K562 treated with DMSO at 1 percent for 48 hours (cell line): Measurements from ENCODE around the gene MCOLN3. TPM values are rescaled to one million over a fixed set of nuclear protein-coding genes. Genes with fewer than 3 reads are reported as not detected.

Experiments
- total RNA-seq: library from RNA; unstranded; fragments of 300-600 nt; gene quantifications from 2 replicates; pipeline ENCODE4 v1.2.3, GENCODE V29; 2022; ENCODE audit warnings: low replicate concordance; ENCODE audit errors: extremely low read depth

The MCOLN3 gene, protein sequence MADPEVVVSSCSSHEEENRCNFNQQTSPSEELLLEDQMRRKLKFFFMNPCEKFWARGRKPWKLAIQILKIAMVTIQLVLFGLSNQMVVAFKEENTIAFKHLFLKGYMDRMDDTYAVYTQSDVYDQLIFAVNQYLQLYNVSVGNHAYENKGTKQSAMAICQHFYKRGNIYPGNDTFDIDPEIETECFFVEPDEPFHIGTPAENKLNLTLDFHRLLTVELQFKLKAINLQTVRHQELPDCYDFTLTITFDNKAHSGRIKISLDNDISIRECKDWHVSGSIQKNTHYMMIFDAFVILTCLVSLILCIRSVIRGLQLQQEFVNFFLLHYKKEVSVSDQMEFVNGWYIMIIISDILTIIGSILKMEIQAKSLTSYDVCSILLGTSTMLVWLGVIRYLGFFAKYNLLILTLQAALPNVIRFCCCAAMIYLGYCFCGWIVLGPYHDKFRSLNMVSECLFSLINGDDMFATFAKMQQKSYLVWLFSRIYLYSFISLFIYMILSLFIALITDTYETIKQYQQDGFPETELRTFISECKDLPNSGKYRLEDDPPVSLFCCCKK
- not detected in 2 replicates for total RNA-seq

DNA sequence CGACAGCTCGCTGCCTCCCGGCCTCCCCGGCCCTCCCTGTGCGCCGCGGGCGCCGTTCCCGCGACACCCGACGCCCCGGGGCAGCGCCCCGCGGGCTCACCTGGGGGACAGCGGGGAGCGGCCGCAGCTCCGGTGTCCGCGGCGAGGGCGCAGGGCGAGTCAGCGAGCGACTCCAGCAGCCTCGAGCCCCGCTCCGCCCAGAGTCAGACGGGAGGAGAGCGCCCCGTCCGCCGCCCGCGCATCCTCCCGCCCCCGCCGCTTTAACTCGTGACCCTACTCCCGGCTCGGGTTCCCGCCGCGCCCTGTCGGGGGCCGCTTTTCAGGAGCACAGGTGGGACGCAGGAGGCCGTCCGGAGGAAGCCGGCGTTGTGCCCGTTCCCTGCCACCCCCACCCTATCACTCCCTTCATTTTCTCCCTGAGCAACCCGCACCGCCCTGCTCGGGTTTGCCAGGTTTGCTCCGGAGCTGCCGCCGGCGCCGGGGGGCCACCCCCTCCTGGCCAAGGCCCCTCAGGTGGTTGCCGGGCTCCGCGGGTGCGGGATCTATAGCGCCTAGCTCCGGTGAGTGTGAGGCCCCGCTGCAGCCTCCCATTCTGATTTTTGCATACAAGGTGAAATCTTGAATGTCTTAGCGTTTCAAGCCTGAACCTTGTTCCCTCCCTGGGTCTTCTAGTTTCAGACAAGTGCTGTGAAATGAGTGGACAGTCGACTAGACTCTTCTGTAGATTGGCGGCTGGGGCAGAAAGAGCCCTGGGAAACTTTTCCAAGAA is at the start of gene MCOLN3:
Gene MCOLN3 (minus strand): TSS at position 205 of the 769 bp plus-strand sequence. CDS start 3,140 bp downstream, outside the sequence.

DNA sequence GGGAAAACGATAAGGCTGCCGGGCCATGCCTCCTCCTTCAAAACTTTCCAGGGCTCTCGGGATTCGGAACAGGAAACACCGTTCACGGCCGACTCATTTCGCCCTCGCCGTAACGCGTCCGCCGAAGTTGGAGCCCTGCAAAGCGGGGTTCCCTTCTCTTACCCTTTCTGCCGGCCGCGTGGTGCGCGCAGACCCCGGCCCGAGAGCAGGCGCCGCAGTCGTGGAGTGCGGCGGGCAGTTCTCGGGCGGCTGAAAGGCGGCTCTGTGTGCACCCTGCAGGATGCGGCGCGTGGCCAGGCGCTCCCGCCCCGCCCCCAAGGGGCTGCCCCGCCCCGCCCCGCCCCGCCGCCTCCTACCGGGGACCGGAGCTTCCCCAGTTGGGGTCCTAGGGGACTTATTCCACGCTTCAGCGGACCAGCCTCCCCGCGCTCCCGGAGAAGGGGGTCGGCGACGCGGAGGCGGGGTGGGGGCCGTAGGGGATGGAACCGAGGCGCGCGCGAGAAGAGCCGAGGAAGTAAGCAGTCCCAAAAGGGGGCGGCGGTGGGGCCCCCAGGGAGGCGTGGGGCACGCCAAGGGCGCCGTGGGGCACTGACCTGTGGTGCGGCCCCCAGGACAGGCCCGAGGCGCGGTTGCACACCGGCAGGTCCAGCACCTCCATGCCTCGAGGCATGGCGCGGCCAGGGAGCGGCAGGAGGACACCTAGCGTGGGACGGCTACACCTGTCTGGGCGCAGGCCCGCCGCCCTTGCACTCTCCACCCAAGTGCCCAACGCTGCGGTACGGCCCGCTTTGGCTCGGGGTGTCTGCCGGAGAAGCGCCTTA is 51.2 kb downstream of the MCOLN3 start, which contains the start of gene MCOLN2:
Gene MCOLN2 (minus strand): TSS at position 268 of the 821 bp plus-strand sequence. CDS start 241 bp downstream, at position 27.

Other genes with a start within 250 kb of the MCOLN3 start
- not detected in 2 replicates for gene LPAR3, start 155.3 kb downstream of the MCOLN3 start, total RNA-seq
- gene MCOLN2, start 51.4 kb downstream of the MCOLN3 start, total RNA-seq = not detected in 2 replicates
- not detected in 2 replicates for gene SYDE2, start 152.5 kb upstream of the MCOLN3 start, total RNA-seq
- not detected in 2 replicates for gene C1orf52, start 211.2 kb upstream of the MCOLN3 start, total RNA-seq
- gene BCL10, start 228.1 kb upstream of the MCOLN3 start, total RNA-seq = not detected in 2 replicates